ENCODE results near the gene ZMYM5. TPM values are rescaled to one million over a fixed set of nuclear protein-coding genes. Genes with fewer than 3 reads are reported as not detected.
"Not testable (repeated sequence)": the region's sequence is repeated elsewhere in the genome, so short reads cannot be mapped to it uniquely, and the experiment has no call there.

Gene ZMYM5
- total RNA-seq, 1 donor from 2014 or later = 17.1 TPM

DNA sequence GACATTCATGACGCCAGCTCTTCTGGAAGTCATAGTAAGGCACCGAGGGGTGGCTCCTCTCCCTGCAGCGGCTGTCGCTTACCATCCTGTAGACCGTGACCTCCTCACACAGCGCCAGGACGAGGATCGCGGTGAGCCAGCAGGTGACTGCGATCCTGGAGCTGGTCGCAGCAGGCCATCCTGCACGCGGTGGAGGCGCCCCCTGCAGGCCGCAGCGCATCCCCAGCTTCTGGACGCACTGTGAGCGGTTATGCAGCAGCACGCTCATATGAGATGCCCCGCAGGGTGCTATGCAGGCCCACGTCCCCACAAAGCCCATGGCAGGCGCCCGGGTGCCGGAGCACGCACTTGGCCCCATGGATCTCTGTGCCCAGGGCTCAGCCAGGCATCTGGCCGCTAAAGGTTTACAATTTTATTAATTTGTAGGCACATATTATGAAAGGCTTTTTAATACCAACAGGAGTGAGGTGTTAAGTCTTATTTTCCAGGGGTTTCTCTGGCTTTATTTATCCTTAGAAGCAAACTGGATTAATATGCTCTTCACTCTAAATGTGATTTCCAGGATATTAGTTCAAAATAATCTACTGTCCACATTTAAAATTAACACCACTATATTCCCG lies 45.1 kb downstream of the ZMYM5 start:
- Mint-ChIP-seq H3K27ac (no peak overlapping the region), H3K4me1 (no peaks in the 10 kb centered on the region), H3K27me3 (no peaks in the 10 kb centered on the region), H3K9me3 (no peaks in the 10 kb centered on the region), H3K36me3 (ENCODE audit: low read depth) (peaks cover 29% of the 10 kb centered on the region), H3K4me3 (no peak overlapping the region)
- CTCF ChIA-PET = no interaction called here
- POLR2A ChIA-PET = interaction anchor here (0.7 kb wide), 1 partner anchor 183 kb away, joined by 4 read pairs; no protein-coding TSS in a partner anchor
- TF ChIP-seq, protein P1, sequence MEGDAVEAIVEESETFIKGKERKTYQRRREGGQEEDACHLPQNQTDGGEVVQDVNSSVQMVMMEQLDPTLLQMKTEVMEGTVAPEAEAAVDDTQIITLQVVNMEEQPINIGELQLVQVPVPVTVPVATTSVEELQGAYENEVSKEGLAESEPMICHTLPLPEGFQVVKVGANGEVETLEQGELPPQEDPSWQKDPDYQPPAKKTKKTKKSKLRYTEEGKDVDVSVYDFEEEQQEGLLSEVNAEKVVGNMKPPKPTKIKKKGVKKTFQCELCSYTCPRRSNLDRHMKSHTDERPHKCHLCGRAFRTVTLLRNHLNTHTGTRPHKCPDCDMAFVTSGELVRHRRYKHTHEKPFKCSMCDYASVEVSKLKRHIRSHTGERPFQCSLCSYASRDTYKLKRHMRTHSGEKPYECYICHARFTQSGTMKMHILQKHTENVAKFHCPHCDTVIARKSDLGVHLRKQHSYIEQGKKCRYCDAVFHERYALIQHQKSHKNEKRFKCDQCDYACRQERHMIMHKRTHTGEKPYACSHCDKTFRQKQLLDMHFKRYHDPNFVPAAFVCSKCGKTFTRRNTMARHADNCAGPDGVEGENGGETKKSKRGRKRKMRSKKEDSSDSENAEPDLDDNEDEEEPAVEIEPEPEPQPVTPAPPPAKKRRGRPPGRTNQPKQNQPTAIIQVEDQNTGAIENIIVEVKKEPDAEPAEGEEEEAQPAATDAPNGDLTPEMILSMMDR (IDR thresholded peaks at IDR 0.05) = no peak
- intact Hi-C loops (cut with micrococcal nuclease) = no loop called here
- peak; percentile 17 for DNase-seq
- no peak for ATAC-seq (ENCODE audit: low read depth)

DNA sequence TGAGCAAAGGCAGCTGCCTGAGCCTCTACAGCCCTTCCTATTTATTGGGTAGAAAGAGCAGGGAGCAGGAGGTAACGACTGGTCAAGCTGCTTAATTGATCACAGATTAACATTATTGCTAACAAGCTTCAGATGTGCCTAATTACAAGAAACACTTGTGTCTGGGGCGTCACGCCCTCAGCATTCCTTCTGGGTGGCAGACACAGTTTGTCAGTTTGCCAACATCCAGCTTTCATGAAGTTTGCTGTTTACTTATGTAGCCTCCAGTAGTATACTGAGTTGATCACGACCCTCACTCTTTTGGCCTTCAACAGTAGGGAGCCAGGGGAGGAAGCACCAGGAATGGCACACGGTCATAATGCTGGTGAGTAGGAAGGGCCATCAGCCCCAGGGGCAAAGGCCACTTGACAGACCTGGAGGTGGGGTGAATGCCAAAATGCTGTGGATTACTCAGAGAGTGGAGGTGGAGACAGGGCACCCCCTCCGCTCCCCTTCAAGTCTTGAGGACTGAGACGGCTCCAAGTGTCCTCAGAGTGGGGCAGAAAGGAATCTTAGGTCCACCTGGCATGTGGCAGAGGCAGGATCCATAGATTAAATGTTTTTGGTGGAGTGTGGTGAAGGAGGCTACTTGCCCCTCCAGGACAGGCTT lies 45.8 kb downstream of the ZMYM5 start:
- no peak for DNase-seq
- no peak for ATAC-seq (ENCODE audit: low read depth)
- CTCF ChIA-PET = no interaction called here
- no peak overlapping the region for H3K27ac Mint-ChIP-seq
- TF ChIP-seq, protein P1 (IDR thresholded peaks at IDR 0.05) = no peak
- no peaks in the 10 kb centered on the region for H3K4me1 Mint-ChIP-seq
- peaks cover 26% of the 10 kb centered on the region for H3K36me3 Mint-ChIP-seq (ENCODE audit: low read depth)
- no peaks in the 10 kb centered on the region for H3K9me3 Mint-ChIP-seq
- H3K4me3 Mint-ChIP-seq = no peak overlapping the region
- intact Hi-C loops (cut with micrococcal nuclease) = no loop called here
- H3K27me3 Mint-ChIP-seq = no peaks in the 10 kb centered on the region
- POLR2A ChIA-PET = no interaction called here

DNA sequence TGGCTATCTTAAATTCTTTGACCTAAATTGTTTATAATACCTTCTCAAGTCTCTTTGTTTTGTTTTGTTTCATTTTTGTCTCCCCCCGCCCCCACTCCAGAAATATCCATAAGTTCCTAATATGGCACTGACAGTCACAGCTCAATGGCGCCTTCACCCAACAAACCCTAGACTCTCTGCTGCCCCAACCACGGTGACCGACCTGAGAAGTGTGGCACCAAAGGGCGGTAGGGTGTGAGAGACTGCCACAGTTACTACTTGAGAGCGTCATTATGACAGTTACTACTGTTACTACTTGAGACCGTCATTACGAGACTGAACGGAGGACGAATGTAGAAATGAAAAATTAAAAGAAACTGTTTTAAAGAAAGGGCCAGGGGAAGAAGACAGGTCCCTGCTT lies 46.3 kb downstream of the ZMYM5 start:
- Mint-ChIP-seq H3K27ac (no peak overlapping the region), H3K4me3 (no peak overlapping the region), H3K36me3 (ENCODE audit: low read depth) (peaks cover 27% of the 10 kb centered on the region), H3K27me3 (no peaks in the 10 kb centered on the region), H3K4me1 (no peaks in the 10 kb centered on the region), H3K9me3 (no peaks in the 10 kb centered on the region)
- ChIA-PET CTCF (no interaction called here), POLR2A (no interaction called here)
- ATAC-seq (ENCODE audit: low read depth) = no peak
- TF ChIP-seq, protein P1 (IDR thresholded peaks at IDR 0.05) = no peak
- DNase-seq = no peak
- intact Hi-C loops (cut with micrococcal nuclease) = no loop called here

DNA sequence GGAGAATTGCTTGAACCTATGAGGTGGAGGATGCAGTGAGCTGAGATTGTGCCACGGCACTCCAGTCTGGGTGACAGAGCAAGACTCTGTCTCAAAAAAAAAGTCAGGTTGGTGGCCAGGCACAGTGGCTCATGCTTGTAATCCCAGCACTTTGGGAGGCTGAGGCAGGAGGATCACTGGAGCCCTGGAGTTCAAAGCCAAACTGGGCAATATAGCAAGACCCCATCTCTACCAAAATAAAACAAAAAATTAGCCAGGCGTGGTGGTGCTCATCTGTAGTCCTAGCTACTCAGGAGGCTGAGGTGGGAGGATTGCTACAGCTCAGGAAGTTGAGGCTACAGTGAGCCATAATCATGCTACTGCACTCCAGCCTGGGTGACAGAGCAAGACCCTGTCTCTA lies 47.6 kb downstream of the ZMYM5 start:
- H3K9me3 Mint-ChIP-seq; ATAC-seq (ENCODE audit: low read depth); H3K4me3 Mint-ChIP-seq; H3K27me3 Mint-ChIP-seq; H3K27ac Mint-ChIP-seq; POLR2A ChIA-PET; intact Hi-C loops (cut with micrococcal nuclease); DNase-seq; H3K4me1 Mint-ChIP-seq: not testable (repeated sequence)
- CTCF ChIA-PET = interaction anchor here (0.7 kb wide), 1 partner anchor 28 kb away, joined by 3 read pairs; no protein-coding TSS in a partner anchor
- H3K36me3 Mint-ChIP-seq (ENCODE audit: low read depth) = peaks cover 25% of the 10 kb centered on the region

DNA sequence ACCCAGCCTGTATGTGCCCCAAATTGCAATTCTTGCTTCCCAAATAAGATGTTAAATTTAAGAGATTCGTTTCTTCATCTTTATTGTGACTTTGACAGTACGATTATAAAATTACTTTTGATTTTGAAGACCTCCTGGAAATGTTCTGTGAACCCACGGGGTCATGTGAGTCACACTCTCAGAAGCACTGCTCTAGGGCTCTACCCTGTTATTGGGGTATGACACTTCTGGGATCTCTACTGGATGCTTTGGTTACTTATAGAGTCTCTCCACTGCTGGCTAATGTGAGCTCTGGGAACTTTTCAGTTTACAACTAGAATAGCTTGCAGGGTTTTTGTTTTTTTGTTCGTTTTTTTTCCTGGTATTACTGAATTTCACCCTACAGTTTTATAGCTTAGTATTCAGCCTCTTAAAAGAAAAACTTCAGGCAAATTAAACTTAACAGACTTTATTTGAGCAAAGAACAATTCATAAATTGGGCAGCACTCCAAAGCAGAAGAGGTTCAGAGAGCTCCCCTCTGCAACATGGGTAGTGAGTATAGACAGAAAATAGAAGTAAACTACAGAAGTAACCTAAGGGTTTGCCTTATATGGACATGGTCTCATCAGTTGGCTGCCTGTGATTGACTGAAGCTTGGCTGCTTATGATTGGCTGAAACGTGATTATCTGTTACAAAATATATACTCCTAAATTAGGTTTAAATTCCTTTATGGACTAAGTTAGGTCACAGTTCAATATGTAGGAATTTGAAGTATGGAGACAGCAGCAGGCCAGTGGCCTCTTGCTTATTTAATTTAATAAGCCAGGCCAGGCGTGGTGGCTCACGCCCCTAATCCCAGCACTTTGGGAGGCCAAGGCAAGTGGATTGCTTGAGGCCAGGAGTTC lies 52.2 kb downstream of the ZMYM5 start:
- DNase-seq (no peak), ATAC-seq (ENCODE audit: low read depth) (no peak)
- H3K9me3 Mint-ChIP-seq = no peaks in the 10 kb centered on the region
- H3K36me3 Mint-ChIP-seq (ENCODE audit: low read depth) = peaks cover 8% of the 10 kb centered on the region
- TF ChIP-seq, protein P1 (IDR thresholded peaks at IDR 0.05) = no peak
- no peak overlapping the region for H3K4me3 Mint-ChIP-seq
- POLR2A ChIA-PET = no interaction called here
- intact Hi-C loops (cut with micrococcal nuclease) = no loop called here
- no peaks in the 10 kb centered on the region for H3K4me1 Mint-ChIP-seq
- H3K27ac Mint-ChIP-seq = no peak overlapping the region
- H3K27me3 Mint-ChIP-seq = no peaks in the 10 kb centered on the region
- CTCF ChIA-PET = interaction anchor here (0.5 kb wide), 1 partner anchor 565 kb away, joined by 5 read pairs; no protein-coding TSS in a partner anchor
